Fibroblast of skin of scalp (primary cell): ENCODE results near the gene PLA2G2D.
A peak's percentile ranks its signal among the peaks of the same experiment; 100 is the strongest.

Experiments
- DNase-seq: peaks from one replicate; pipeline ENCODE4 v3.0.0-alpha.2; 2013

Gene PLA2G2D

DNA sequence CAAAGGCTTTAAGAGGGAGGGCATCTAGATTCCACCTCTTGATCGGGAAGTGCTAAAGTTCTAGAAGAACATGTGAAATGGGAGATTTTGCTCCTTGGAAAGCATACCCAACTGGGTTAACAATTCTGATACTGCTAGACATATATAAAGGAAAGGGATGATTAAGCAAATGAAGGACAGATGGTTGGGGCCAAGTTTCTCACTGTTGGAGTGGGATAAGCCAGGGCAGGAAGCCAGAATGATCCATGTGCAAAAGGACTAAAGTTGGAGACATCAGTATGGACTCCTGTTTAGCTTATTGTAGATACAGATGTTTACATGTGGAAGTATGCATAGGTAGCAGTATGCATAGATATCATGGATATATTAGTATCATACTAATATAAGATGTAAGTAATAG lies 32.5 kb downstream of the PLA2G2D start:
- DNase-seq = no peak

DNA sequence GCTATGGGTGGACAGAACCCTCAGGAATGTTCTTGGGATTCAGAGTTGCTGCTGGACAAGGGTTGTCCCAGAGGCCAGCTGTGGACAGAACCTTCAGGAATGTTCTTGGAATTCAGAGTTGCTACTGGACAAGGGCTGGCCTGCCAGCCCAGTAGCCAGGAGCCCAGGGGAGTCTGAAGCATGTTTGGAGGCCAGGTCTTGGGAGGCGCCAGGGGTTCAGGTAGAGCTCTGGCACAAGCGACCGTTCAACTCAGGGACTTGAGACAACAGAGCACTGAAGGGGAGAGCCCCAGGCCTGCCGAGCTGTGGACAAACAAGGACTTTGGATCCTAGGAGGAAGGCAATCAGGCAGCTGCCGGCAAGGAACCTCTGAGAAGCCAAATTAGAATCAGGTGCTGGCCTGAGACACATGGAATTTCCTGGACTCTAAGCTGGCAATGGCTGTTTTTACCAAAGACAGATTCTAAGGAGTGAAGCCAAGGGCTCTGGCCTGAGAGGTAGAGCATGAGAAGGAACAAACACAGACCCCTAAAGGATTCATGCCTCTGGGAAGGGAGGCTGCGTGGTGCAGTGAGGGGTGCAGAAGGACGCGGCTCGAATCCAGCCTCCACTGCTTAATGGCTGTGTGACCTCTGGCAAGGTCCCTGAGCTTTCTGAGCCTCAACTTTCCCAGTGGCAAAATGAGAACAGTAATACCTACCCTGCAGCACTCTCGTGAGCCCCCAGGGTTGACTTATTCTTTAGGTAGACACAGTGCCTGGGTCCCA lies 36.0 kb downstream of the PLA2G2D start:
- DNase-seq = no peak

DNA sequence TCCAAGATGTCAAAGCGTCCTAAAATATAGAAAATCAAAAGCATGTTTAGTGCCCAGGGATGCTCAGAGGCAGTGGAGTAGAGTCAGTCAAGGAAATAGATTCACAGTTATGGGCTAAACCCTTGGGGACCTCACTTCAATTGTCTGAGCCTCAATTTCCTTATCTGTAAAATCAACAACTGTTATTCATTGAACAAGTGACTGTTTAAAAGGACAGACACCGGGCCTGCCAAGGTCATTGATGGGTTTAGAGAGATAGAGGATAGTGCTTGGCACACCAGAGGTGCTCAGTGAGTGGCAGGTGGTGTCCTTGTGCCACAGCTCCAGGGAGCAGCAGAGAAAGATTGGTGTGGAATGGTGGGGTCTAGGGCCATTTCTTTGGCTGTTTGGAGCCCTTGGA lies 36.6 kb downstream of the PLA2G2D start:
- DNase-seq = no peak

DNA sequence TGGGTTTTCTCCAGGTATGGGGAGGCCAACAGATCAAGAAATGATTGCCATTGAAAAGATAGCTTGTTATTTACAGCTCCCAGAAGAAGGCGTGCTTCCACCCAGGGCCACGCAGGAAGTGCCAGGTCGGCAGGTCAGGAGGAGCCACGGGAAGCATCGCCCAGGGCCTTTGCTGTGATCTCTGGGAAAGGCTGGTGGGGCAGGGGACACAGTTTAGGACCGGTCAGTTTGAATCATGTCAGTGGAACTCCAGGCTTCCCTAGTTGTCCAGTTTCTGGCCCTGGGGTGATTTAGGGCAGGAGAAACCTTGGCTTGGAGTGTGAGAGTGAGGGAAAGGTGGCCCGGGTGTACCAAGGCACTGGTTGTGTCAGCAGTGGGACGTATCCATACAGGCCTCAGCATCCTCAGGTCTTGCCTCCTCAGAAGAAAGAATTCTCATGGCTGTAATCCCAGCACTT lies 38.0 kb downstream of the PLA2G2D start:
- no peak for DNase-seq

DNA sequence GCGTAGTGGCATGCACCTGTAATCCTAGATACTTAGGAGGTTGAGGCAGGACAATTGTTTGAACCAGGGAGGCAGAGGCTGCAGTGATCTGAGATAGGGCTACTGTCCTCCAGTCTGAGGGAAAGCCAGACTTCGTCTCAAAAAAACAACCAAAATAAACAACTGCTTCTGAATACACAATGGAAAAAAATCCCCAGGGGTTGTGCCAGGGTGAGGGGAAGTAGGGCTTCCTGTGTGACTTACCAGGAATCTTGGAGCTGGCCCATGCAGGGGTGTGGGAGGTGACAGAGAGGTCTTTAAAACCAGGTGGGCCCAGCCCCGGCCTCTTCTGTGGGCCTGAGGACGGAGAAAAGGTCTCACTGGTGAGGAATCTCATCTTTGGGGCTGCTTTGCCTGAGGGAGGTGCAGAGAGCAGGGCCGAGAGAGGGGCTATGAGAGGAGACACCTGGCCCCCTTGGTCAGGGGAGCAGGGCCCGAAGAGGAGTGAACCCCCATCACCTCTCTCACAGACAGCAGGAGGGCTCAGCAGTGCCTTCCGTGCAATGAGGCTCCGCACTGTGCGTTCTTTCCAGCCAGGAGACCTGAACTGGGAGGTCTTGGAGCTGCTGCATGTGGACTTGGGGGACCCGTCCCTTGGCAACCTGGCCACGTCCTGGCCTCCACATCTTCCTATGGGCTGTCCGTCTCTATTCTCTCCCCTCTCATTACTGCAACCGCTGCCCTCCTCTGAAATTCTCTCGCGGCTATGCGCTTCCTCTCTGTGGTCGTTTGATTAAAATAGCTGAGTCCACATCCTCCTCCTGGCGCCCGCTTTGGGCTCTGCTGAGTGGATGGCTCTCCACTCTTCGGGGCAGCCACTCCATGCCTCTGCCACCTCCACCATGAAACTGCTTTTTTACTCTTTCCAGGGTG lies 38.6 kb downstream of the PLA2G2D start:
- no peak for DNase-seq

DNA sequence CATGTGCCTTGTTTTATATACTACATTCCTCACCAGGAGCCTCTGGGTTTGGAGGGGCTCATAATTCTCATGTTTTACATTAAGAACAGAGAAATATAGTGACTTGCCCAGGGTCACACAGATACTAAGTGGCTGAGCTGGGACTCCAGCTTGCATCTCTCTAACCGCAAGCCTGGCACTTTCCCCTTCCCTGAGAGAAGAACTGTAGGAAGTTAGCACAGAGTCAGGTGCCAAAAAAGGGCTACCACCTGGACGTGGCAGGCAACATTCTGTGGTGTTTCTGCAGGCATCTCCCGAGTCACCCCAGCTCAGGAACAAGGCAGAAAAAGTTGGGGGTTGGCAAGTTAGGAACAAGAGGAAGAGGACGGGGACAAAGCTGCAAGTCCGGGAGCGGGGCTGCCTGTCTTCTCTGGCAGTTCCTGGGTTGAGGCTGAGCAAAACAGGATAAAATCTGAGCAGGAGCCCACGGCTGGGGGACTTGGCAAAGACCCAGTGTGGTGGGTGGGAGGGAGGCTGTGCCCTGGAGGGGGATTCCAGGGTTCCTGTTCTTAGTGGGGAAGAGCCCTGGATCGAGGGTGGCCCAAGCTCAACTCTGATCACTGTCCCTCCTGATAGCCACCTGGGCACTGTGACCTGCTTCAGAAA lies 39.6 kb downstream of the PLA2G2D start:
- DNase-seq = no peak

DNA sequence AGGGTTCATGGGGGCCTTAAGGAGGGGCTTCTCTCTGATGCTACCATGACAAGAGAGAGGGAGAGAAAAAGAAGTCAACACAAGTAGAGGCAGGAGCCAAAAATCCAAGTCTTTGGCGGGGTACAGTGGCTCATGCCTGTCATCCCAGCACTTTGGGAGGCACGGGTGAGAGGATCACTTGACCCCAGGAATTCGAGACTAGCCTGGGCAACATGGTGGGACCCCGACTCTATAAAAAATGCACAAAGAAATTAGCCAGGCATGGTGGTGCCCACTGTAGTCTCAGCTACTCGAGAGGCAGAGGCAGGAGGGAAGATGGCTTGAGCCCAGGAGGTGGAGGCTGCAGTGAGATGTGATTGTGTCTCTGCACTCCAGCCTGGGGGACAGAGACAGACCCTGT lies 40.6 kb downstream of the PLA2G2D start:
- no peak for DNase-seq

DNA sequence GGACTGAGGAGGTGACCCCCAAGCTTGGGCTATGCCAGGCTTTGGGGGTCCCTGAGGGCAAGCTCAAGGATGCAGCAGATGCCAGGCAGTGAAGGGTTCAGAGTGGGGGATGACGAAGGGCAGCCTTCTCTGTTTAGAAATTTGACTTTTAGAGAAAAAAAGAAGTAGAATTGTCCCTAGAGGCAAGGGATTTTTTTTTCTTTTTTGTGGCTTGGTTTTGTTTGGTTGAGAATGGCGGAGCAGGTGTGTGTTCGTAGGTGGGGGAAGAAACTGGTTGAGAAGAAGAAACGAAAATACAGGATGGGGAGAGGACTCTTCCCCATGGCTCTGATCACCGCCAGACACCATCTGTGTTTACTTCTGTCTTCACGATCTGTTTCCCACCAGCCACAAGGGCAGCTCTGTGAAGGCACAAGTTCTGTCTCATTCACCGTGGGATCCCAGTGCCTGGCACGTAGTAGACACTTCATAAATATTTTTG lies 41.1 kb downstream of the PLA2G2D start:
- no peak for DNase-seq

DNA sequence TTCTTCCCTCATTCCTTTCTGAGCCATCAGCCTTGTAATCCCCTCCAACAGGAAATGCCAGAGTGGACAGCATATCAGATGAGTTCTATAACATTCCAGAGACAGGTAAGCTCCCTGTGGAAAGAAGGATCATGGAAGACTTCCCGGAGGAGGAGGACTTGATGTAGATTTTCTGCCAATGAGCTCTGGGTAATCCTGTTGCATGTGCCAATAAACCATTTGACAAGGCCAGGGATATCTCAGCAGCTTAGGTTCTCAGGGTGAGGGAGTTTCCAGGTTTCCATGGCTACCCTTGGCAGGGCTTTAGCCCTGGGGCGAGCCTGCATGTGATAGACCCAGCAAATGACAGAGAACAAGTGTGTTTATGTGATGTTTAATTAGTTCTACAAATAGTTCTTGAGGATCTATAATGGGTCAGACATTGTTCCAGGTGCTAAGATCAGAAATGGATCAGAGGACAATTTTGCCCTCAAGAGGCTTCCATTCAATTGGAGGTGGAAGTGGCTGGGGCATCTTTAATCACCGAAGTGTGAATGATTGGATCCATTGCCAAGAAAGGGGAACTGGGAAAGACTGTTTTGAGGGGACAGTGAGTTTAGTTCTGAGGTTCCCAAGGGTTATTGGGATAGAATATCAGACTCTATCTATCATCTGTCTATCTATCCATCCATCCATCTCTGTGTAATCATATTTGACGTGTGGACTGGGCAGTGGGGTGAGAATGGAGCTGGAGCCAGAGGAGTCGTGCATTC lies 42.5 kb downstream of the PLA2G2D start:
- DNase-seq = no peak

DNA sequence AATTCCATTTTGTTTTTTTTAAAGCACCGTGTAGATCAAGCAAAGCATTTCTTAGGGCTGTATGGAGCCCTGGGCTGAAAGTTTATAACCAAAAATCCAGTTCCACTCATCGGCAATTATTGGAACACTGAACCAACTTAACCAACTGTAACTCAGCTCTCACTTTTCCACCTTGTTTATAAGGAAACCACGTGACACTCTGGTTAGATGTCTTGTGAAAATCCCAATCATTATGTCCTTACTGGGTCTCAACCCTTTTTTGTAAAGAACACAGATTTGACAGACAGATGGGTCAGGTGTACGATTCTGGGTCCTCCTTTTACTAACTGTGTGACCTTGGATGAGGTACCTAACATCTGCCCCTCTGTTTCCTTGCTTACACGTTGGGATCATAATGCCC lies 43.1 kb downstream of the PLA2G2D start:
- no peak for DNase-seq

DNA sequence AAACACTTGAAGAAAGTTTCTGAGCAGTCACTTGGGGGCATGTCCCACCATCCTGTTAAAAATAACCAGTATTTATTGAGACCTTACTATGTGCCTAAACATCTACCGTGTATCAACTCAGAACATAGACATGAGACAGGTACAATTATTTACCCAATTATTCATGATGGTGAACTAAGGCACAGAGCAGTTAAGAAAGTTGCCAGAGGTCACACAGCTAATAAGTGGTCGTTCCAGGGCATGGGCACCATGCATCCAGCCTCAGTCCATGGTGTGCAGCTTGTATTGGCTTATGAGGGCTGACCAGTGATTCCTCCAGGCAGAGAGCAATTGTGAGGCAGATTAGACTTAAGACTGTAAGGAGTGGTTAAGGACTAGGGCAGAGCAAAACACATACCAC lies 44.0 kb downstream of the PLA2G2D start:
- no peak for DNase-seq

DNA sequence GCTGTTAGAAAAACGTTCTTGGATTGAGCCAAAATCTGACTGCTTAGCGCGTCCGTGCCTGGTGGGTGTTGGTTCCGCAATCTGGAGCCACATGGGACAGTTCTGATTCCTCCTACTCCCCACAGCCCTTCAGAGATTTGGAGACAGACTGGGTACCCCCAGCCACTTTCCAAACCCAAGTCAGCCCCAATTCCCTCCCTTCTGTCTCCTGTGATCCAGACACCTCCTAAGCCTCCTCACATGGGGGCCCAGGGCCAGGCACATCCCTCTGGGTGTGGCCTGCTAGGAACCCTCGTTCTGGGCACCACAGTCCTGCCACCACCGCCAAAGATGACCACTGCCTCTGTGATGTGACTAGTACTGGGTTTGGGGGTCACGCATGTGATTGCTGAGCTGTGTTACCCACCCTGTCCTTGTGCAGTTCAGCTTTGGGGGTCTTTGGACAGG lies 44.6 kb downstream of the PLA2G2D start:
- peak; percentile 4 for DNase-seq

DNA sequence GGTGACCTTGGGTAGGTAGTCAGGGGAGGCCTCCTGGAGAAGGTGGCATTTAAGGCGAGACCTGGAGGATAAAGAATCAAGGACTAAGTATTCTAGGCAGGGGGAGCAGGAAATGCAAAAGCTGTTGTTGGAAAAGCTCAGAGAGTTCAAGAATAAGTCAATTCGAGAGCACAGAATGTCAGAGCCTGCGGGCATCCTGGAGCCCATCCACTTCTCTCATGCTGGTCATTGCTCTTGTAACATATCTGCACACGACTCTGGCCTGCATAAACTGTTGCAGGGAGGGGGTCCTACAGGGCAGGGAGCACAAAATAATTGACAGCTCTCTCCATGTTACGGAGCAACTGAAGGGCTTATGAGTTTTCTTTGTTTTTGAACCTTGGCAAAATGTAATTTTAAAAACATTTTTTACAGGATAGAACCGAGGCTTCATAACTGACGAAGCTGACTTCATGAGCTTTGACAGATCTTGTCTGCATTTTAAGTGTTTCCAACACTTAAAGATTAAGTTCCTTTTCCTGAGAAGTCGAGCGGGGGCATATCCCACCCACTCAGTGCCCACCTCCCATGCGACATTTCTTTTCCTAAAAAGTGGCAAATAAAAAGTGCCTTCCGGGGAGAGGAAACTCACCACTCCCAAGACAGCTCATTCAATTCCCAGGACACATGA lies 45.1 kb downstream of the PLA2G2D start:
- DNase-seq = no peak

DNA sequence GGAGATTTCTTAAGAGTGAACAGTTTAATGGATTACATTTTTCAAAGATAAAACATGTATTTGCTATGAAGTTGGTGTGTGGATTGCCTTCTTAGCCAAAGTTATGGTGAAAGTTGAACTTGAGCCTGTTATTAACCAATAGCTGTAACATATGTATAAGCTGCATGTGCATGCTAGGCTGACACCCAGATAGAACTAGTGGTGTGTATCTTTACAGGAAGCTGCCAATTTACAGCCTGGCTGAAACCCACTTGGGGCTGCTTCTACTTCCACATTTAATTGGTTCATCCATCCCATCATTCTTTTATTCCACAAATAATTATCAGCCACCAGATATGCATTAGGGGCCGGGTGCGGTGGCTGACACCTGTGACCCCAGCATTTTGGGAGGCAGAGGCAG lies 46.1 kb downstream of the PLA2G2D start:
- DNase-seq = no peak

DNA sequence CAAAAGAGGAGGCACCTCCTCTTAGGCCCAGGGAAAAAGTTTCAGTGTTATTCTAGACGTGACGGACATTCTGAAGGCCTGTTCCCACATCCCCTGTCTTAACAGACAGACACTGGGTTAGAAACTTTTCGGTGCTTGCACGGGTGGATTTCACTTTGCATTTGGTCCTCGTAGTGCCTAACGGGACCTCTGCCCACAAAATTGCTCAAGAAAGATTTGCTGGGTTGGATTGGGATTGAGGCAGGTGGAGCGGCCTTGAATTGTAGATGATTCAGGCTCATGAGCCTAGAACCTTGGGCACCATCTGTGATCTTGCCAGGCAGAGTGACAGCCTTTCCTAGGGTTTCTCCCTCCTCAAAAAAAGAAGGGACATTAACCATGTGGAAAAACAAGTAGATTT lies 46.6 kb downstream of the PLA2G2D start:
- no peak for DNase-seq

DNA sequence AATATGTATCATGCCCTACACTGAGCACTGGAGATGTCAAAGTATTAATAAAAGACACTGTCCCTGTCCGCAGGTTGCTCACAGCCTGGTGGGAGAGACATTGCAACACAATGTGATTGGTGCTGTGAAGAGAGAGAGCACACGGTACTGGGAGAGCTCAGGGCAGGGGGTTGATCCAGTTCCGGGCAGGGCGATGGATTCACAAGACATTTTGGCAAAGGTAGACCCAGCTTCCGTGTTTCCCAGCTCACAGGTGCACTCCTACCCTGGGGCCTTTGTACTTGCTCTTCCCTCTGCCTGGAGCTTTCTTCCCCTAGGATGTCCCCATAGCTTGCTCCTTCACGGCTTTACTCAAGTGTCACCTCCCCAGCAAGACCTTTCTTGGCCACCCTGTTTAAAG lies 47.9 kb downstream of the PLA2G2D start:
- DNase-seq = no peak

DNA sequence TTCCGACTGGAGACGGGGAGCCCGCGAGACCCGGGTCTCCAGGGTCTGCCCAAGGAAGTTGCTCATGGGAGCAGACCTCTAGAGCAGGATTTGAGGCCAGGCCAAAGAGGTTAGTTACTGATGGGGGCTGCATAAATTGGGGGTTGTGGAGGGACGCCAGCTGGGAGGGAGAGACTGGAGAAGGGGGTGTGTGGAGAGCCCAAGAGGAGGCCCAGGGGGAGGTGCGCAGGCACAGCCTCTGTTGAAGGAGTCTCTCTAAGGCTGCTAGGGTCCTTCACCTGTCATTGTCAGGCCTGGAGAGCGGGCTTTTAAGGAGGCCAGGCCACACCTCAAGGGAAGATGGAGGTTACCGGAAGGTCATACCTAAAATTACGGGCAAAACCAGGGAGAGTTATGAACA lies 49.0 kb downstream of the PLA2G2D start:
- DNase-seq = no peak

DNA sequence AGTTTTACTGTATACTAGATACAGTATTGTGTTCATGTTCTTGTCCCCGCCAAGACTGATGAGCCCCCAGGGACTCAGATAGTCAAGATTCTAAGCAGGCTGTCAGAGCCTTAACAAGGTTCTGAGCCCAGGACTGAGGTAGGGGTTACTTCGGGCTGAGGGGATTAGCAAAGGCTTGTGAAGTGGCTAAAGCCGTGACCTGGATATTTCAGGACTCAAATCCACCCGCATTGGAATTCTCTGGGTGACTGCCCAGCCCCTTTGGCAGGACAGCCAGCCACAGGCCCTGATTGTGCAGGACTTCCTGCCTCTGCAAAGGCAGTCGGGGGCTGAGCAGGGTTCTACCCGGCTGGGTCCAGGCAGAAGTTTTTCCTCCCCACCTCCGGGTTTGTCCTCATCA lies 49.5 kb downstream of the PLA2G2D start, which contains the start of gene PLA2G5:
Gene PLA2G5, plus strand, starts transcription at position 321 of the 400 bp plus-strand sequence. CDS start 14,637 bp downstream, outside the sequence.
- DNase-seq = no peak

DNA sequence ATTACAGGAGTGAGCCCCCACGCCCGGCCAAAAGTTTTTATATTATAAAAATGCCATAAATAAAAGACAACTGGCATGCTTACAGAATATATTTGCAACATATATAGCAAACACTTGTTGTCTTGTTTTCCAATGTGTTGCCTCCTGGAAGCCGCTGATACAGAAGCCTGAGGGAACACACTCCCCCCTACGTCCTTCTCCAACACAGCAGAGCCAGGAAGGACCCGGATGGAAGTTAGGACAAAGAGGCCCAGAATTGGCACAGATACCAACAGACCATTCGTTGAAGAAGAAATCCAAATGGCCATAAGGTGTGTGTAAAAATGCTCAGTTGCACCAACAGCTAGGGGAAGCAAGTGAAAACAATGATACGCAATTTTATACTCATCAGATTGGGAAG lies 50.6 kb downstream of the PLA2G2D start:
- DNase-seq = no peak

DNA sequence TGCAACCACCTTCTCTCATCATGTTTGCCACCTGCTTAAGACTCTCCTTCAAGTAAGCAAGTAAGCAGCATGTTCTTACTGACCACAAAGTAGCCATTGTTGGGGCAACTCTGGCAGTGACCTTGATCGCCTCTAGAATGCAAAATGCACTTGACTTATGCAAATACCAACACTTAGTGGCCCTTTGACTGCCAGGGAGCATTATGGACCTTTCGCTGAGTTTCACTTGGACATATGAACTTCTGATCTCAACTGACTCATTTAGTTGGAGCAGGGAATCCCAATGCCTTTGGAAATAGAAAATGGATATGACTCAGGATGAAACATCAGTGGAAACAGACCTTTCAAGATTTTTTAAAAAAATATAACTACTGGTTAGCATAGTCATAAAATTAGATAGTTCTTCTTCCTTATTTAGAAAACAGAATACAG lies 55.5 kb downstream of the PLA2G2D start:
- DNase-seq = peak; percentile 63
